ENCODE measurements around the gene ASCC3.

Gene ASCC3

GRCh38 chr6:100566563-100566962, 314.6 kb downstream of the ASCC3 start:
- no peak for TF ChIP-seq GATA1 (IDR thresholded peaks at IDR 0.05; ENCODE audit: low read depth, low read length)
- TF ChIP-seq POLR2A (IDR thresholded peaks at IDR 0.05; ENCODE audit: low read length) = no peak
- DNase-seq = no peak

GRCh38 chr6:100565439-100566104, 315.6 kb downstream of the ASCC3 start:
- TF ChIP-seq GATA1 (IDR thresholded peaks at IDR 0.05; ENCODE audit: low read depth, low read length) = no peak
- no peak for TF ChIP-seq POLR2A (IDR thresholded peaks at IDR 0.05; ENCODE audit: low read length)
- DNase-seq = no peak

- DNase-seq = no peak
- TF ChIP-seq POLR2A (IDR thresholded peaks at IDR 0.05; ENCODE audit: low read length) (no peak), GATA1 (IDR thresholded peaks at IDR 0.05; ENCODE audit: low read depth, low read length) (no peak)
These were observed 321.3 kb downstream of the ASCC3 start for GRCh38 chr6:100559859-100560258.

- TF ChIP-seq POLR2A (IDR thresholded peaks at IDR 0.05; ENCODE audit: low read length) (no peak), GATA1 (IDR thresholded peaks at IDR 0.05; ENCODE audit: low read depth, low read length) (no peak)
- DNase-seq = no peak
These were observed 326.9 kb downstream of the ASCC3 start for GRCh38 chr6:100554228-100554627.

GRCh38 chr6:100553243-100553642, 327.9 kb downstream of the ASCC3 start:
- TF ChIP-seq GATA1 (IDR thresholded peaks at IDR 0.05; ENCODE audit: low read depth, low read length) (no peak), POLR2A (IDR thresholded peaks at IDR 0.05; ENCODE audit: low read length) (no peak)
- DNase-seq = no peak

GRCh38 chr6:100549406-100550167, 331.5 kb downstream of the ASCC3 start:
- DNase-seq = no peak
- no peak for TF ChIP-seq POLR2A (IDR thresholded peaks at IDR 0.05; ENCODE audit: low read length)
- TF ChIP-seq GATA1 (IDR thresholded peaks at IDR 0.05; ENCODE audit: low read depth, low read length) = no peak

GRCh38 chr6:100538086-100538485, 343.0 kb downstream of the ASCC3 start:
- TF ChIP-seq POLR2A (IDR thresholded peaks at IDR 0.05; ENCODE audit: low read length) (no peak), GATA1 (IDR thresholded peaks at IDR 0.05; ENCODE audit: low read depth, low read length) (no peak)
- no peak for DNase-seq

GRCh38 chr6:100518588-100518987, 362.5 kb downstream of the ASCC3 start:
- TF ChIP-seq POLR2A (IDR thresholded peaks at IDR 0.05; ENCODE audit: low read length) (no peak), GATA1 (IDR thresholded peaks at IDR 0.05; ENCODE audit: low read depth, low read length) (no peak)
- DNase-seq = no peak

- TF ChIP-seq GATA1 (IDR thresholded peaks at IDR 0.05; ENCODE audit: low read depth, low read length) (no peak), POLR2A (IDR thresholded peaks at IDR 0.05; ENCODE audit: low read length) (no peak)
- DNase-seq = no peak
These were observed 363.5 kb downstream of the ASCC3 start for GRCh38 chr6:100517633-100518032.

- DNase-seq = no peak
- no peak for TF ChIP-seq POLR2A (IDR thresholded peaks at IDR 0.05; ENCODE audit: low read length)
These were observed 364.0 kb downstream of the ASCC3 start for GRCh38 chr6:100517106-100517505.

GRCh38 chr6:100514660-100515059, 366.5 kb downstream of the ASCC3 start:
- DNase-seq = no peak
- TF ChIP-seq POLR2A (IDR thresholded peaks at IDR 0.05; ENCODE audit: low read length) (no peak), GATA1 (IDR thresholded peaks at IDR 0.05; ENCODE audit: low read depth, low read length) (no peak)

- DNase-seq = no peak
These were observed 368.8 kb downstream of the ASCC3 start for GRCh38 chr6:100512203-100512862.

GRCh38 chr6:100509101-100509500, 372.0 kb downstream of the ASCC3 start:
- no peak for DNase-seq
- TF ChIP-seq GATA1 (IDR thresholded peaks at IDR 0.05; ENCODE audit: low read depth, low read length) = no peak
- no peak for TF ChIP-seq POLR2A (IDR thresholded peaks at IDR 0.05; ENCODE audit: low read length)

More at GRCh38 chr6:100512203-100512862, 368.8 kb downstream of the ASCC3 start:
- TF ChIP-seq POLR2A (IDR thresholded peaks at IDR 0.05; ENCODE audit: low read length) = no peak
- no peak for TF ChIP-seq GATA1 (IDR thresholded peaks at IDR 0.05; ENCODE audit: low read depth, low read length)

- no peak for DNase-seq
- TF ChIP-seq GATA1 (IDR thresholded peaks at IDR 0.05; ENCODE audit: low read depth, low read length) (no peak), POLR2A (IDR thresholded peaks at IDR 0.05; ENCODE audit: low read length) (no peak)
These were observed 374.5 kb downstream of the ASCC3 start for GRCh38 chr6:100506651-100507050.

All from erythroblast (primary cell).